Panc1 (cell line): ENCODE results near the gene PGBD5. TPM values are rescaled to one million over a fixed set of nuclear protein-coding genes. Genes with fewer than 3 reads are reported as not detected.

ENCODE experiments used
- ATAC-seq: fragments of 200-7000 bp; cut with Tn5 transposase; 2 replicates; pipeline ENCODE4 v1.9.1; 2020; ENCODE audit warnings: mild to moderate bottlenecking, moderate library complexity
- BruUV-seq: library from RNA; stranded (reverse); fragments of 400-500 nt; replicated peaks from 2 replicates; lab custom pipeline; 2021; lab: Mats Ljungman, UMichigan
- CTCF ChIA-PET: fragments of 300-600 bp; sonication (Branson Sonifier 250); formaldehyde crosslinking; loops from one replicate; lab custom pipeline; 2022; ENCODE audit warnings: antibody characterized with exemption; lab: Charles Lee
- POLR2A ChIA-PET: fragments of 300-600 bp; sonication (Branson Sonifier 250); formaldehyde crosslinking; loops from one replicate; lab custom pipeline; 2022; ENCODE audit warnings: antibody characterized with exemption; lab: Charles Lee
- DNase-seq: peaks from one replicate; pipeline ENCODE4 v3.0.0-alpha.2; 2010; ENCODE audit warnings: low read depth, low spot score
- H3K27ac ChIP-seq: 2 replicates; pipeline ENCODE4 v1.5.1; 2011; ENCODE audit warnings: mild to moderate bottlenecking, low read length, inconsistent platforms
- H3K27me3 ChIP-seq: fragments of 200-500 bp; sonication (Bioruptor generic); 2 replicates; pipeline ENCODE4 v1.6.0; 2014; ENCODE audit warnings: low read length, inconsistent platforms; ENCODE audit not compliant: control insufficient read depth, insufficient read depth
- H3K36me3 ChIP-seq: fragments of 200-500 bp; sonication (Bioruptor generic); 2 replicates; pipeline ENCODE4 v1.5.1; 2014; ENCODE audit warnings: inconsistent platforms, mild to moderate bottlenecking, low read length, moderate library complexity; ENCODE audit not compliant: control insufficient read depth, insufficient read depth
- H3K4me1 ChIP-seq: 2 replicates; pipeline ENCODE4 v1.5.1; 2011; ENCODE audit warnings: inconsistent platforms, mild to moderate bottlenecking, low read length, moderate library complexity; ENCODE audit not compliant: control insufficient read depth, insufficient read depth
- H3K4me3 ChIP-seq, 2 experiments: 2 replicates each; pipeline ENCODE4 v1.5.1; 2011 to 2012; ENCODE audit warnings: low read depth in 2 of 2, low read length in 2 of 2, mild to moderate bottlenecking in 2 of 2, inconsistent platforms in 1 of 2, moderate library complexity in 1 of 2
- H3K9me3 ChIP-seq: fragments of 200-500 bp; sonication (Bioruptor generic); 2 replicates; pipeline ENCODE4 v1.5.1; 2014; ENCODE audit warnings: low read depth, mild to moderate bottlenecking, inconsistent platforms, low read length, moderate library complexity; ENCODE audit not compliant: control insufficient read depth, insufficient read depth
- POLR2AphosphoS5 ChIP-seq: IDR thresholded peaks from 2 replicates; pipeline ENCODE4 v1.6.1; 2012; ENCODE audit warnings: mild to moderate bottlenecking, low read depth, low read length, moderate library complexity
- SIN3A ChIP-seq: IDR thresholded peaks from 2 replicates; pipeline ENCODE4 v1.6.1; 2012; ENCODE audit warnings: low read depth, mild to moderate bottlenecking, low read length, moderate library complexity, borderline replicate concordance; ENCODE audit not compliant: insufficient read depth
- TCF7L2 ChIP-seq: IDR thresholded peaks from 2 replicates; pipeline ENCODE4 v1.6.1; 2011; ENCODE audit warnings: mild to moderate bottlenecking, low read depth, low read length, inconsistent platforms
- in situ Hi-C: cut with HindIII; loops from 2 replicates; pipeline ENCODE4 v1.10.0; 2016; ENCODE audit warnings: low sequenced_read_pairs, low pct_unique_long_range_greater_than_20kb
- intact Hi-C: fragments of 100-400 bp; cut with micrococcal nuclease; formaldehyde crosslinking; loops from one replicate; pipeline ENCODE4 v1.10.0; 2022; ENCODE audit not compliant: unreplicated experiment
- total RNA-seq: library from RNA; stranded (reverse); gene quantifications from one replicate; pipeline ENCODE4 v1.2.1, GENCODE V29; 2021; ENCODE audit not compliant: unreplicated experiment
- TF ChIP-seq, protein P1 (sequence below), 2 experiments: IDR thresholded peaks; 2 replicates each; pipeline ENCODE4 v1.6.1; 2011 to 2012; ENCODE audit warnings: low read depth in 2 of 2, control low read depth in 1 of 2, low read length in 1 of 2, mild to moderate bottlenecking in 1 of 2, moderate library complexity in 1 of 2; ENCODE audit not compliant: insufficient read depth in 1 of 2
- TF ChIP-seq, protein P2 (sequence below): fragments of 450-650 bp; IDR thresholded peaks from 2 replicates; pipeline ENCODE4 v1.5.1; 2017; ENCODE audit warnings: mild to moderate bottlenecking

The PGBD5 gene
- total RNA-seq, 1 experiment from 2014 or later = 0.05 TPM

DNA sequence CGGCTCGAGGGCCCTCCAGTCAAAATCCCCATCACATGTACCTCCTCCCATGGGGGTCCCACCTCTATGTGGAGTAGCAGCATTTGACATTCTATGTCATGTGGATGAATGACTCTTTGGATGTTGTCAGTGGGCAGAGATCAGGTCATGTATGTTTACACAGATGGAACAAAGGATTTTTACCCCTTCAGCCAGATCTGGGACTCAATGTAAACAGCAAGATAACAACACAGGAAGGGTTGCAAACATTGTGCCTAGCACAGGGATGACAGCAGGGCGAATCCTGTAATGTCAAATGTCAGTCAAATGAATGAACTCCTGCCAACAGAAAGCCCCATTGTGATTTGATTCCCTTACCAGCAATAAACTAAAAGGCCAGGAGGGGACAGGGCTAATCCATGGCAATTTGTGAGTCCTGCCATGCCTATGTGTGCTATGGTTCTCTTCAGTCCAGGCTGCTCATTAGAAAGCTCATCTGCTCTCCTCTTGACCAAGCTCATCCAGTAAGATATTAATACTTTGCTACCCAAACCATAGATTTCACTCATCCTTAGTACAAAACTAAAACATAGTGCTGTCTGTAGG lies 60.3 kb downstream of the PGBD5 start:
- Histone ChIP-seq H3K36me3 (no peaks in the 10 kb centered on the region), H3K4me1 (no peaks in the 10 kb centered on the region), H3K4me3 (no peak overlapping the region), H3K9me3 (no peaks in the 10 kb centered on the region), H3K27me3 (peaks cover 4% of the 10 kb centered on the region), H3K27ac (no peak overlapping the region)
- TF ChIP-seq SIN3A (no peak), TCF7L2 (no peak)
- TF ChIP-seq, protein P1, sequence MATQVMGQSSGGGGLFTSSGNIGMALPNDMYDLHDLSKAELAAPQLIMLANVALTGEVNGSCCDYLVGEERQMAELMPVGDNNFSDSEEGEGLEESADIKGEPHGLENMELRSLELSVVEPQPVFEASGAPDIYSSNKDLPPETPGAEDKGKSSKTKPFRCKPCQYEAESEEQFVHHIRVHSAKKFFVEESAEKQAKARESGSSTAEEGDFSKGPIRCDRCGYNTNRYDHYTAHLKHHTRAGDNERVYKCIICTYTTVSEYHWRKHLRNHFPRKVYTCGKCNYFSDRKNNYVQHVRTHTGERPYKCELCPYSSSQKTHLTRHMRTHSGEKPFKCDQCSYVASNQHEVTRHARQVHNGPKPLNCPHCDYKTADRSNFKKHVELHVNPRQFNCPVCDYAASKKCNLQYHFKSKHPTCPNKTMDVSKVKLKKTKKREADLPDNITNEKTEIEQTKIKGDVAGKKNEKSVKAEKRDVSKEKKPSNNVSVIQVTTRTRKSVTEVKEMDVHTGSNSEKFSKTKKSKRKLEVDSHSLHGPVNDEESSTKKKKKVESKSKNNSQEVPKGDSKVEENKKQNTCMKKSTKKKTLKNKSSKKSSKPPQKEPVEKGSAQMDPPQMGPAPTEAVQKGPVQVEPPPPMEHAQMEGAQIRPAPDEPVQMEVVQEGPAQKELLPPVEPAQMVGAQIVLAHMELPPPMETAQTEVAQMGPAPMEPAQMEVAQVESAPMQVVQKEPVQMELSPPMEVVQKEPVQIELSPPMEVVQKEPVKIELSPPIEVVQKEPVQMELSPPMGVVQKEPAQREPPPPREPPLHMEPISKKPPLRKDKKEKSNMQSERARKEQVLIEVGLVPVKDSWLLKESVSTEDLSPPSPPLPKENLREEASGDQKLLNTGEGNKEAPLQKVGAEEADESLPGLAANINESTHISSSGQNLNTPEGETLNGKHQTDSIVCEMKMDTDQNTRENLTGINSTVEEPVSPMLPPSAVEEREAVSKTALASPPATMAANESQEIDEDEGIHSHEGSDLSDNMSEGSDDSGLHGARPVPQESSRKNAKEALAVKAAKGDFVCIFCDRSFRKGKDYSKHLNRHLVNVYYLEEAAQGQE (IDR thresholded peaks at IDR 0.05; ENCODE audit: insufficient read depth in 1 of 2, low read depth in 2 of 2, low read length in 1 of 2) = no peak
- ATAC-seq (no peak; the same call in 1 of the 2 replicates), DNase-seq (no peak)
- intact Hi-C loops = no loop called here
- CTCF ChIA-PET = no interaction called here
- no TSS peak for BruUV-seq
- in situ Hi-C loops = no loop called here
- POLR2A ChIA-PET = no interaction called here

DNA sequence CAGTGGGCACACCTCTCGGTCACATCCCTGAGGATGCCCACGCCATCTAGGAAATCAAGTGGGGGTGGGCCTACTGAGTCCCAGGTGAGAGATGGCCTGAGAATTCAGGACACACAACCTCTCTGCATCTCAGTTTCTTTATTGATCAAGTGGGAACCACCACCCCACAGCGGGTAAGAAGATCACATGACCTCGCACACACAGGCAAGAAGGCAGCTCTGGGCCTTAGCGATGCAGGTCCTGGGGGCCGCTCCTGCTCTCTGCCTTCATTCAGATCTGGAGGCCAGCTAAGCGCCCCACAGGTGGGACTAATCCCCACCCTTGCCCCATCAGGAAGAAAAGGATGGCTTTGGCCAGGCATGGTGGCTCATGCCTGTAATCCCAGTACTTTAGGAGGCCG lies 63.2 kb downstream of the PGBD5 start:
- intact Hi-C loops = no loop called here
- no peak for DNase-seq
- in situ Hi-C loops = no loop called here
- no peak overlapping the region for H3K4me3 ChIP-seq
- no peaks in the 10 kb centered on the region for H3K4me1 ChIP-seq
- ChIA-PET CTCF (no interaction called here), POLR2A (no interaction called here)
- no TSS peak for BruUV-seq
- H3K27ac ChIP-seq = no peak overlapping the region
- H3K27me3 ChIP-seq = peaks cover 4% of the 10 kb centered on the region
- no peaks in the 10 kb centered on the region for H3K9me3 ChIP-seq
- no peak for TF ChIP-seq TCF7L2
- TF ChIP-seq, protein P1 (IDR thresholded peaks at IDR 0.05; ENCODE audit: insufficient read depth in 1 of 2, low read depth in 2 of 2, low read length in 1 of 2) = no peak
- no peak for TF ChIP-seq SIN3A
- TF ChIP-seq POLR2AphosphoS5 = no peak
- TF ChIP-seq, protein P2, sequence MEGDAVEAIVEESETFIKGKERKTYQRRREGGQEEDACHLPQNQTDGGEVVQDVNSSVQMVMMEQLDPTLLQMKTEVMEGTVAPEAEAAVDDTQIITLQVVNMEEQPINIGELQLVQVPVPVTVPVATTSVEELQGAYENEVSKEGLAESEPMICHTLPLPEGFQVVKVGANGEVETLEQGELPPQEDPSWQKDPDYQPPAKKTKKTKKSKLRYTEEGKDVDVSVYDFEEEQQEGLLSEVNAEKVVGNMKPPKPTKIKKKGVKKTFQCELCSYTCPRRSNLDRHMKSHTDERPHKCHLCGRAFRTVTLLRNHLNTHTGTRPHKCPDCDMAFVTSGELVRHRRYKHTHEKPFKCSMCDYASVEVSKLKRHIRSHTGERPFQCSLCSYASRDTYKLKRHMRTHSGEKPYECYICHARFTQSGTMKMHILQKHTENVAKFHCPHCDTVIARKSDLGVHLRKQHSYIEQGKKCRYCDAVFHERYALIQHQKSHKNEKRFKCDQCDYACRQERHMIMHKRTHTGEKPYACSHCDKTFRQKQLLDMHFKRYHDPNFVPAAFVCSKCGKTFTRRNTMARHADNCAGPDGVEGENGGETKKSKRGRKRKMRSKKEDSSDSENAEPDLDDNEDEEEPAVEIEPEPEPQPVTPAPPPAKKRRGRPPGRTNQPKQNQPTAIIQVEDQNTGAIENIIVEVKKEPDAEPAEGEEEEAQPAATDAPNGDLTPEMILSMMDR = no peak
- no peaks in the 10 kb centered on the region for H3K36me3 ChIP-seq
- ATAC-seq = no peak
